RKO (cell line): ENCODE data around the gene FMNL3.

ENCODE experiments used
- DNase-seq: peaks from one replicate; pipeline ENCODE4 v3.0.0-alpha.2; 2016; ENCODE audit warnings: low spot score

The FMNL3 gene

DNA sequence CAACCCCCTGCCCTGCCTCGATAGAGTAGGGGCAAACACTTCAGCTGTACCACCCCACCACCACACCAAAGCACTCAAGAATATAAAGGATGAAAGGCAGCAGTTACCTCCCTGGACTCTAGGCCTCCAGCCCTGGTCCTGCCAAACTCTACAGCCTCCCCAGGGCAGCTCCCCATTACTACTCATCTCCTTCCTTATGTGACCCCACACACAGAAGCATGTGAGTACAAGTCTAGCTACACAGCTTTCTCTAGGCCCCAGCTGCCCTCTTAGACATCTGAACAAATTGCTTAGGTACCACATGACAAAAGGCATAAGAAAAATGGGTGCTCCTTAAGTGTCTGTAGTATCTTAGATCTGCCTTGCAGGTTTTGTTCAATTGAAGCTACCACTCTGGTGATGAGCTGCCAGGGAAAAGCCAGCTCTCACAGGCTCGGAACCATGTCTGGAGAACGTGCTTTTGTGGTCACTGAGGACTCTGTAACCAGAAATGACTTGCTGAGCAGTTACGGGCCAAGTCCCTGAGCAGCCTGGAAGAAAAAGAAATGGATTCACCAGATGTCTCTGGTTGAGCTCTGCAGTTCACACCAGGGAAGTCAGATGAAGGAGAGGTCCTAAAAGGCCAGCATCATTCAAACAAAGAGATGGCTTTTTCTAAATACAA is 32.8 kb downstream of the FMNL3 start:
- no peak for DNase-seq

GRCh38 chr12:49673446-49674317 is 33.5 kb downstream of the FMNL3 start:
- DNase-seq = no peak

- DNase-seq = no peak
Measured at GRCh38 chr12:49672301-49673217, 34.6 kb downstream of the FMNL3 start.

GRCh38 chr12:49671031-49671765 is 36.0 kb downstream of the FMNL3 start:
- DNase-seq = no peak

DNA sequence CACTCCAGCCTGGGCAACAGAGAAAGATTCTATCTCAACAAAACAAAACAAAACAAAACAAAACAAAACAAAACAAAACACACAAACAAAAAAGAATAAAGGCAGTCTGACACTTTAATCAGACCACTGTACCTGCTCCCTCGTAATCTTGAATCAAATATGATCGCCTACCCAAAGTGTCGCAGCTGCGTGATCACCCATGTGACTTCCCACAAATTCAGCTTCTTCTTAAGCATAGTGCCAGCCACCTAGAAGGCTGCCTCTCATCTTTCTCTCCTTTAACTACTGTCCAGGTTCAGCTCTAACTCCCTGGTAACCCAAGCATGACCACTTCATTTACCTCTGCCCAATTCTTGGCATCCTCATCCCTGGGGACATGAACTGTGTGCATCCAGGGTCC is 37.4 kb downstream of the FMNL3 start:
- no peak for DNase-seq

DNA sequence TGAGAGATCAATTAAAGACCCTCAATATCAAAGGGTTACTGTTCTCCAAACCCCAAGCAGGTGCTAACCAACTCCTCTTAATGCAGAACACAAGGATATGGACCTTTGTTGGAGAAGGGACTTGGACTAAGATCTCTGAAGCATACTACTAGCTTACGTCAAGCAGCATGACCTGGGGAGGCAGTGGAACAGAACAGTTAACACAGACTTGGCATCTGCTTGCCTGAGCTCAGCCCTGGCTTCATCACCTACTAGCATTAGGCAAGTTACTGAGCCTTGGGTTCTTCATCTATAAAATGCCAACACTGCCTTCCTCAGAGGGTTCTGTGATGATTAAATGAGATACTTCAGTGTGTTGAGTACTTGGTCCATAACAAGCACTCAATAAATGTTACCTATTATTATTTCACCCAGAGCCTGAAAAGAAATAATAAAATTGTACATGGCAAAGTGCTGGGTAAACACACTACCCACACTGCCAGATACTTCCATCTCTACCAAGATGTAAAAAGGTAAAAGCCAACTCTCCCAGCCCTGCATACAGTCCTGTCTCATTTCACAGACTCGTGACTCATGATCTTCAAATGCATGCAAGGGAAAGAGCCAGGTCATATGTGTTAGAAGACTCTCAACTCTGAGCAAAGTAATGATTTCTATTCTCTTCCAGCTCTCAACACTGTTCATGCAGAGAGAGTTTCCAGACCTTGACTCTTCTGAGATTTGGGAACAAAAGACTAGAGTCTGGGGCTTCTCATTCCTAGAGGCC is 39.7 kb downstream of the FMNL3 start:
- no peak for DNase-seq

GRCh38 chr12:49666176-49666575 is 41.0 kb downstream of the FMNL3 start:
- no peak for DNase-seq

- no peak for DNase-seq
Measured at GRCh38 chr12:49665384-49665783, 41.8 kb downstream of the FMNL3 start.

GRCh38 chr12:49664591-49665239 is 42.5 kb downstream of the FMNL3 start:
- DNase-seq = no peak

GRCh38 chr12:49664167-49664566 is 43.0 kb downstream of the FMNL3 start:
- no peak for DNase-seq

DNA sequence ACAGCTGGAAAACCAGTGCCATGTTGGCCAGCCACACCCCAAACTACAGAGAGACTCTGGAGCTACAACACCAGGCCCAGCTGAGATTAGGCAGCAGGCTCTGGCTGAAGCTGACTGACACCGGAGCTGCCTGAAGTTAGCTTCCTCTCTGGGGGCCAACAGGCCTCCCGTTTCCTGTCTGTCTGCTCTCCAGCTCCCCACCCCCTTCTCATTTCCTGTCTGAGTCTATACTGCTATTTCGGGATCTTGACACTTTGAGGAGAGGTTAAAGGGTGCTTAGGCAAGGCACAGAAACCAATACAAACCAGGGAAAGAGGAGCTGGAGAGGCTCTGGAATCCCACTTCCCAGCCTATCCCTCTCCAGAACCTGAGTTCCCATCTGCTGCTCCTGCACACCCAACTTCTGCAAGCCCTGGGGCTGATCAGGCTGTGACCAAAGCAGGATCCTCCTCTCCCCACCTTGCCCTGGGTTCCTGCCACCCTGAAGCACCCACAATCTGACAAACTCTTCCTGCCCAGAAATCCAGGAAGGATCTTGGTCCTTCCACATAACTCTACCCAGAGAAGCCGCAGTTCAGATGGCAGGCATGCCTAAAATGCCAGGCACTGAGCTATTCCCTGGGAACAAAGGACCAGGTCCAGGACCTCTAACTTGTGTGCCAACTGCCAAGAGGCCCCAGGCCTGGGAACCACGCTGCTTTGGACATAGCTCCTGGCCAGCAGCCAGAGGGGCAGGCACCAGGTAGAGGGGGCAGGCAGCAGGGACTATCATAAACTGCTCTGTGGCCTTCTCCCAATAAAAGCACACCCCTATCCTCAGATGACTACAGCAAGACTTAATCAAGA is 44.0 kb downstream of the FMNL3 start:
- DNase-seq = peak; percentile 37

DNA sequence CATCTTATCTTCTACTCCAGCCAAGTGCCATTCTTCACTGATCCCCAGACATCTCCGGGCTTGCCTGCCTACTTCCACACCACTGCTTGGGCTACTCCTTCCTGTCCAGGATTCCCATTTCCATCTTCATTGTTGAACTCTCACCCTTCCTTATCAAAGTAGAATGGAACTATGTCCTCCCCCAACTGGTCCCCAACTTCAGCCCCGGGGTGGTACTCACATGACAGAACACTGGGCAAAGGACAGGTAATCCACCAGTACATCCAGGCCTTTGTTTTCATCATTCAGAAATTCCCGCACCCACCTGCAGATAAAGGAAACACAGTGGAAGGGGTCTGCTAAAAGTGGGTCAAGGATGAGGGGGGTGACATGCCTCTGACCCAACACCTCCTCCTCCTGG is 45.5 kb downstream of the FMNL3 start:
- DNase-seq = no peak

DNA sequence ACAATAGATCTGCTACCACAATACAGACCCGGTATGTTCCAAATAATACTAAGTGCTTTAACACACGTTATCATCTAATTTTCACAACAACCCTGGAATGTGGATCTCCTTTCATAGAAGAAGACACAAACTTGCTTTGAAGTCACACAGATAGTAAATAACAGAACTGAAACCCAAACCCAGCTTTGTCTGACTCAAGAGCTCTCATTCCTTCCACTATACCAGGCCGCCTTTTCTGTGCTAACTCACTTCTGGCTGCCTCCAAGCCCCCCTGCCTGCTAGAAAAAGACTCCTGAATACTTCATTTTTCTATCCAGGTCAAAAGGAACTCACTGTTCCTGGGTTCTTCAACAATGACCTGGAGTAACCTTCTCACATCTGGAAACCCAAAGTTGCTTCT is 46.0 kb downstream of the FMNL3 start:
- no peak for DNase-seq

DNA sequence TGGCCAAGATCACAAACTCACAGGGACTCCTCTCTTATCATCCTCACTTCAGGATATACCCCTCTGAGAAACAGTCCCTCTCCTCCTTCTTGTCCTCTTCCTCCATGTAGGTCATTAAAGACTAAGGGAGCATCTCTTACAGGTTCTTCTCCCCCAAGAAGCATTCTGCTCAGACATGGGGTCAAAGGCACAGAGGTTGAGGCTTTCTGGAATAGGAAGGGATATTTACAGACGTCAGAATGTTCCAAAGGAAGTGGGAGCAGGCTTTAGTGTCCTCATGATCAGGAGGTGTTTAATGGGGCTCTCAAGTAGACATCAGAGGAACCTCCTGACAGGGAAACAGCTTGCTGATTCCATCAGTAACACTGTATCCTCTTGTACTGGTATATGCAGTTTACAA is 47.5 kb downstream of the FMNL3 start:
- no peak for DNase-seq

- DNase-seq = no peak
Measured at GRCh38 chr12:49658276-49658675, 48.9 kb downstream of the FMNL3 start.

- DNase-seq = no peak
Measured at GRCh38 chr12:49655595-49656236, 51.5 kb downstream of the FMNL3 start.

- no peak for DNase-seq
Measured at GRCh38 chr12:49654715-49655114, 52.5 kb downstream of the FMNL3 start.

DNA sequence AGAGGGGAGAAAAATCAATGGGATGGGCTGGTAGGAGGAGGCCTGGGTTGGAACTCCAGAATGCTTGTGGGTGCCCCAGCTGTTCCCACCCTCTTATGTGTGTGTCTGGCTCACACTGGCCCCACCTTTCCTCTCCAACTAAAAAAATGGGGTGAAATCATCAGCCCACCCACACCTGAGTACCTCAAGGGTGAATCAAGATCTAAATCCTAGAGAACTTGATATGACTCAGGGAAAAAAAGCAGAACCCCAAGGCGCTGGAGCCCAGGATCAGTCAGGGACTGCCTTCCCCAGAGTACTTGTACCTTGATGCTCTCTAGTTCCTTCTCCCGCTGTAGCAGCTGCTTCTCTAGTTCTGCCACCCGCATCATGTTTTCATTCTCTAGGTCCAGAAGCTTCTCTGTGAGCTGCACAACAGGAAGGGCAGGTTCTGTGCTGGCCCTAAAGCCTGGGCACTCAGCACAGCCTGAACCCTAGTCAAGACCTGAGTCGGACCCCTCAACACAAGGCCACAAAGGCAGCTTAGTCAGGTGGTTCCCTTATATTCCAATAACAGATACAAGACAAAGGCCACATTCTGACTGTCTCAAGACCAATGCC is 54.2 kb downstream of the FMNL3 start:
- no peak for DNase-seq

GRCh38 chr12:49651855-49652254 is 55.4 kb downstream of the FMNL3 start:
- no peak for DNase-seq
